IMR-90 (cell line): ENCODE data around the gene PLXNA4. TPM values are rescaled to one million over a fixed set of nuclear protein-coding genes. Genes with fewer than 3 reads are reported as not detected.

Experiments used
- ATAC-seq: fragments of 200-7000 bp; cut with Tn5 transposase; 2 replicates; pipeline ENCODE4 v1.9.1; 2020; ENCODE audit warnings: low read depth, mild to moderate bottlenecking, moderate library complexity
- BruUV-seq: library from RNA; stranded (reverse); fragments of 400-500 nt; replicated peaks from 2 replicates; lab custom pipeline; 2021; lab: Mats Ljungman, UMichigan
- CTCF ChIA-PET: fragments of 300-600 bp; formaldehyde crosslinking; extraction: SDS; loops from one replicate; lab custom pipeline; 2021; ENCODE audit warnings: antibody characterized with exemption; lab: Yijun Ruan, JAX
- POLR2A ChIA-PET: fragments of 300-600 bp; sonication (Branson Sonifier 250); formaldehyde crosslinking; loops from one replicate; lab custom pipeline; 2022; ENCODE audit warnings: antibody characterized with exemption; ENCODE audit not compliant: unreplicated experiment; lab: Charles Lee
- DNase-seq: peaks from one replicate; pipeline ENCODE4 v3.0.0; 2013
- H2AFZ ChIP-seq: replicated peaks from 2 replicates; pipeline ENCODE3; 2013; ENCODE audit warnings: low read length, mild to moderate bottlenecking; ENCODE audit not compliant: poor library complexity
- H2AK5ac ChIP-seq: 2 replicates; pipeline ENCODE4 v1.6.1; 2013; ENCODE audit warnings: low read depth, low read length, inconsistent platforms
- H2AK9ac ChIP-seq: replicated peaks from 2 replicates; pipeline ENCODE3; 2013; ENCODE audit warnings: mild to moderate bottlenecking, low read depth, low read length, moderate library complexity; ENCODE audit not compliant: poor library complexity
- H2BK120ac ChIP-seq: 2 replicates; pipeline ENCODE4 v1.6.1; 2013; ENCODE audit warnings: low read depth, low read length, inconsistent platforms
- H2BK15ac ChIP-seq: 3 replicates; pipeline ENCODE4 v1.6.1; 2013; ENCODE audit warnings: low read depth, low read length, inconsistent platforms
- H2BK20ac ChIP-seq: 2 replicates; pipeline ENCODE4 v1.6.1; 2013; ENCODE audit warnings: low read depth, mild to moderate bottlenecking, inconsistent platforms, low read length, moderate library complexity
- H2BK5ac ChIP-seq: 2 replicates; pipeline ENCODE4 v1.6.1; 2013; ENCODE audit warnings: mild to moderate bottlenecking, low read depth, low read length, inconsistent platforms; ENCODE audit not compliant: poor library complexity, severe bottlenecking
- H3K14ac ChIP-seq: replicated peaks from 2 replicates; pipeline ENCODE4 v1.6.1; 2013; ENCODE audit warnings: low read depth, low read length, inconsistent platforms
- H3K18ac ChIP-seq: 2 replicates; pipeline ENCODE4 v1.6.1; 2013; ENCODE audit warnings: low read depth, low read length, control low read depth
- H3K23ac ChIP-seq: 2 replicates; pipeline ENCODE4 v1.6.1; 2013; ENCODE audit warnings: low read depth, low read length, inconsistent platforms
- H3K27ac ChIP-seq: 2 replicates; pipeline ENCODE4 v1.5.1; 2013; ENCODE audit warnings: mild to moderate bottlenecking, control low read depth, low read length; ENCODE audit not compliant: insufficient read depth
- H3K27me3 ChIP-seq: 2 replicates; pipeline ENCODE4 v1.6.1; 2013; ENCODE audit warnings: low read length; ENCODE audit not compliant: control insufficient read depth, insufficient read depth
- H3K36me3 ChIP-seq: 2 replicates; pipeline ENCODE4 v1.6.1; 2013; ENCODE audit warnings: low read length, mixed read lengths; ENCODE audit not compliant: control insufficient read depth, insufficient read depth
- H3K4ac ChIP-seq: 2 replicates; pipeline ENCODE4 v1.6.1; 2013; ENCODE audit warnings: low read depth, low read length, inconsistent platforms
- H3K4me1 ChIP-seq: 2 replicates; pipeline ENCODE4 v1.6.1; 2013; ENCODE audit warnings: low read length, mixed read lengths; ENCODE audit not compliant: control insufficient read depth, insufficient read depth
- H3K4me2 ChIP-seq: 2 replicates; pipeline ENCODE4 v1.6.1; 2013; ENCODE audit warnings: low read depth, mild to moderate bottlenecking, control low read depth, low read length, moderate library complexity
- H3K4me3 ChIP-seq: 2 replicates; pipeline ENCODE4 v1.5.1; 2013; ENCODE audit warnings: low read depth, mild to moderate bottlenecking, control low read depth, low read length, moderate library complexity; ENCODE audit not compliant: insufficient read depth
- H3K56ac ChIP-seq: 2 replicates; pipeline ENCODE4 v1.6.1; 2013; ENCODE audit warnings: low read length, inconsistent platforms; ENCODE audit not compliant: insufficient read depth; ENCODE audit errors: extremely low read depth
- H3K79me1 ChIP-seq, 2 experiments: 2 replicates each; pipeline ENCODE4 v1.6.1; 2013; ENCODE audit warnings: low read length in 2 of 2, inconsistent platforms in 1 of 2, low read depth in 1 of 2
- H3K9ac ChIP-seq: 2 replicates; pipeline ENCODE4 v1.6.1; 2013; ENCODE audit warnings: low read depth, low read length, control low read depth
- H3K9me1 ChIP-seq: 2 replicates; pipeline ENCODE4 v1.6.1; 2013; ENCODE audit warnings: low read length, inconsistent platforms; ENCODE audit not compliant: insufficient read depth
- H3K9me3 ChIP-seq: 2 replicates; pipeline ENCODE4 v1.6.1; 2013; ENCODE audit warnings: low read length; ENCODE audit not compliant: control insufficient read depth, insufficient read depth
- H4K20me1 ChIP-seq: 2 replicates; pipeline ENCODE4 v1.6.1; 2013; ENCODE audit warnings: low read length, inconsistent platforms; ENCODE audit not compliant: insufficient read depth
- H4K5ac ChIP-seq: 2 replicates; pipeline ENCODE4 v1.6.1; 2013; ENCODE audit warnings: mild to moderate bottlenecking, low read depth, low read length, control low read depth
- H4K8ac ChIP-seq, 2 experiments: 2 replicates each; pipeline ENCODE4 v1.6.1; 2013; ENCODE audit warnings: low read depth in 2 of 2, low read length in 2 of 2, control low read depth in 1 of 2, inconsistent platforms in 1 of 2
- H4K91ac ChIP-seq: 2 replicates; pipeline ENCODE4 v1.6.1; 2013; ENCODE audit warnings: low read depth, low read length, inconsistent platforms; ENCODE audit not compliant: insufficient read depth
- BHLHE40 ChIP-seq: fragments of 150-350 bp; IDR thresholded peaks from 2 replicates; pipeline ENCODE4 v1.6.1; 2016; ENCODE audit warnings: mild to moderate bottlenecking, low read depth, low read length
- ELK1 ChIP-seq: fragments of 150-350 bp; IDR thresholded peaks from 2 replicates; pipeline ENCODE4 v1.6.1; 2016; ENCODE audit warnings: low read depth, mild to moderate bottlenecking, low read length, moderate library complexity, borderline replicate concordance
- FOS ChIP-seq: fragments of 150-350 bp; IDR thresholded peaks from 2 replicates; pipeline ENCODE4 v1.6.1; 2016; ENCODE audit warnings: low read depth, low read length
- MAFK ChIP-seq: IDR thresholded peaks from 2 replicates; pipeline ENCODE4 v1.6.1; 2012; ENCODE audit warnings: low read depth, low read length, improper control_type of control experiment
- RAD21 ChIP-seq: IDR thresholded peaks from 2 replicates; pipeline ENCODE4 v1.6.1; 2012; ENCODE audit warnings: low read length, improper control_type of control experiment
- RCOR1 ChIP-seq: IDR thresholded peaks from 2 replicates; pipeline ENCODE4 v1.6.1; 2012; ENCODE audit warnings: mild to moderate bottlenecking, low read length, improper control_type of control experiment; ENCODE audit not compliant: insufficient replicate concordance
- dilution Hi-C: fragments of 300-500 bp; cut with HindIII; formaldehyde crosslinking; loops from one replicate; pipeline ENCODE4 v1.14.3; 2018; ENCODE audit warnings: low sequenced_read_pairs; ENCODE audit not compliant: unreplicated experiment
- in situ Hi-C: fragments of 300-500 bp; cut with MboI; formaldehyde crosslinking; loops from 3 replicates; pipeline ENCODE4 v1.14.3; 2019; ENCODE audit warnings: low sequenced_read_pairs, inconsistent platforms, mixed read lengths
- intact Hi-C: fragments of 100-400 bp; cut with micrococcal nuclease; formaldehyde crosslinking; loops from 2 replicates; pipeline ENCODE4 v1.10.0; 2022
- polyA plus RNA-seq, 3 experiments: library from polyadenylated mRNA; depleted of rRNA; stranded (reverse); fragments of >200 nt; gene quantifications; 2 replicates each; pipeline ENCODE4 v1.2.3, GENCODE V29; 2012; ENCODE audit warnings: low replicate concordance in 1 of 3
- total RNA-seq: library from RNA; depleted of rRNA; stranded (reverse); fragments of >200 nt; gene quantifications from 2 replicates; pipeline ENCODE4 v1.2.3, GENCODE V29; 2012
- TF ChIP-seq, protein P1 (sequence below): conservative IDR thresholded peaks from 2 replicates; pipeline ENCODE4 v1.5.1; 2012; ENCODE audit warnings: mild to moderate bottlenecking, low read depth, low read length, improper control_type of control experiment

Gene PLXNA4
- total and polyA plus RNA-seq, 2 of the 4 experiments (the other 2 are of a cell fraction): under 0.01 TPM

- Histone ChIP-seq H3K9ac (no peak overlapping the region), H2BK5ac (no peak overlapping the region), H4K5ac (no peak overlapping the region), H3K4me3 (no peak overlapping the region), H3K18ac (no peak overlapping the region), H2BK120ac (no peak overlapping the region), H3K4me1 (no peaks in the 10 kb centered on the region), H3K36me3 (no peaks in the 10 kb centered on the region), H4K8ac (no peak overlapping the region), H3K79me1 (no peaks in the 10 kb centered on the region), H3K27ac (no peak overlapping the region), H4K20me1 (no peaks in the 10 kb centered on the region), H3K9me3 (no peaks in the 10 kb centered on the region), H2BK15ac (no peak overlapping the region), H3K14ac (no peak overlapping the region), H3K4me2 (no peak overlapping the region), H2AK9ac (no peak overlapping the region), H3K9me1 (no peaks in the 10 kb centered on the region), H3K27me3 (no peaks in the 10 kb centered on the region), H3K56ac (no peak overlapping the region), H3K4ac (no peak overlapping the region), H3K23ac (no peak overlapping the region), H2AFZ (no peak overlapping the region), H2AK5ac (no peak overlapping the region), H4K91ac (no peak overlapping the region), H2BK20ac (no peak overlapping the region)
- in situ Hi-C loops (no loop called here), intact Hi-C loops (no loop called here), dilution Hi-C loops (no loop called here)
- TF ChIP-seq ELK1: no peak
- TF ChIP-seq FOS: no peak
- TF ChIP-seq, protein P1, sequence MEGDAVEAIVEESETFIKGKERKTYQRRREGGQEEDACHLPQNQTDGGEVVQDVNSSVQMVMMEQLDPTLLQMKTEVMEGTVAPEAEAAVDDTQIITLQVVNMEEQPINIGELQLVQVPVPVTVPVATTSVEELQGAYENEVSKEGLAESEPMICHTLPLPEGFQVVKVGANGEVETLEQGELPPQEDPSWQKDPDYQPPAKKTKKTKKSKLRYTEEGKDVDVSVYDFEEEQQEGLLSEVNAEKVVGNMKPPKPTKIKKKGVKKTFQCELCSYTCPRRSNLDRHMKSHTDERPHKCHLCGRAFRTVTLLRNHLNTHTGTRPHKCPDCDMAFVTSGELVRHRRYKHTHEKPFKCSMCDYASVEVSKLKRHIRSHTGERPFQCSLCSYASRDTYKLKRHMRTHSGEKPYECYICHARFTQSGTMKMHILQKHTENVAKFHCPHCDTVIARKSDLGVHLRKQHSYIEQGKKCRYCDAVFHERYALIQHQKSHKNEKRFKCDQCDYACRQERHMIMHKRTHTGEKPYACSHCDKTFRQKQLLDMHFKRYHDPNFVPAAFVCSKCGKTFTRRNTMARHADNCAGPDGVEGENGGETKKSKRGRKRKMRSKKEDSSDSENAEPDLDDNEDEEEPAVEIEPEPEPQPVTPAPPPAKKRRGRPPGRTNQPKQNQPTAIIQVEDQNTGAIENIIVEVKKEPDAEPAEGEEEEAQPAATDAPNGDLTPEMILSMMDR: no peak
- TF ChIP-seq BHLHE40: no peak
- no peak for TF ChIP-seq RAD21
- TF ChIP-seq RCOR1: no peak
- no peak for TF ChIP-seq MAFK
- CTCF ChIA-PET: no interaction called here
- ATAC-seq (no peak), DNase-seq (no peak)
- BruUV-seq: no TSS peak
- POLR2A ChIA-PET: no interaction called here
Measured at GRCh38 chr7:132350741-132351140, 225.5 kb downstream of the PLXNA4 start.
